Left lung (tissue), 10 donors: ENCODE data around the gene C11orf68. TPM values are rescaled to one million over a fixed set of nuclear protein-coding genes. Genes with fewer than 3 reads are reported as not detected.

ENCODE experiments used
- ATAC-seq: fragments of 200-7000 bp; cut with Tn5 transposase; one replicate; pipeline ENCODE4 v1.9.1; 2020; ENCODE audit warnings: moderate library complexity
- DNase-seq, 4 donors: peaks; one replicate each; pipeline ENCODE4 v3.0.0-alpha.2; 2013 to 2020
- H3K27ac ChIP-seq, 2 donors: fragments of 200-600 bp; sonication (generic) in 1 of 2; one replicate each; pipeline versions ENCODE4 v1.5.0 to v1.8.0; 2020 to 2021
- H3K27me3 ChIP-seq, 2 donors: fragments of 200-600 bp; sonication (generic) in 1 of 2; one replicate each; pipeline versions ENCODE4 v1.5.0 to v1.8.0; 2020 to 2021
- H3K36me3 ChIP-seq, 2 donors: fragments of 200-600 bp; sonication (generic) in 1 of 2; one replicate each; pipeline versions ENCODE4 v1.5.0 to v1.8.0; 2020 to 2021
- H3K4me1 ChIP-seq, 2 donors: fragments of 200-600 bp; one replicate each; pipeline ENCODE4 v1.8.0; 2021
- H3K4me3 ChIP-seq, 2 donors: fragments of 200-600 bp; sonication (generic) in 1 of 2; one replicate each; pipeline versions ENCODE4 v1.5.0 to v1.8.0; 2020 to 2021; ENCODE audit warnings: mild to moderate bottlenecking in 1 of 2
- H3K9me3 ChIP-seq, 2 donors: fragments of 200-600 bp; sonication (generic) in 1 of 2; one replicate each; pipeline versions ENCODE4 v1.5.0 to v1.8.0; 2020 to 2021
- CTCF ChIP-seq, 2 donors: fragments of 200-600 bp; sonication (generic) in 1 of 2; IDR thresholded peaks; one replicate each; pipeline versions ENCODE4 v1.5.0 to v1.8.0; 2021; ENCODE audit warnings: antibody characterized with exemption in 2 of 2
- intact Hi-C, 2 donors: fragments of 100-400 bp; cut with DNase I; formaldehyde crosslinking; loops; one replicate each; pipeline versions ENCODE4 v1.11.2 to v1.14.2; 2022
- polyA plus RNA-seq, 6 donors: library from polyadenylated mRNA; unstranded; fragments of 120-200 nt; gene quantifications; one replicate each; pipeline ENCODE4 v1.2.1, GENCODE V29; 2013; ENCODE audit not compliant: insufficient read length in 6 of 6
- total RNA-seq, 2 donors: library from RNA; stranded (reverse); fragmentation: NEBNext Ultra II Directional; extraction: Animal tissue kit (Norgen Biotek cat#: 25700); gene quantifications; one replicate each; pipeline ENCODE4 v1.2.1, GENCODE V29; 2021
- donor health status: DM: no; HTN: yes; CAD: no.
- donor health status: DM: no; HTN: no; CAD: no.

The C11orf68 gene
- total and polyA plus RNA-seq, 8 donors: 29.6 to 36.9 (median 34.2) TPM

- Histone ChIP-seq H3K4me3 (no peak overlapping the region), H3K36me3 (peaks cover 0 to 27% of the 10 kb centered on the region in 2 donors), H3K27ac (peak overlapping the region; percentile 80 to 84), H3K9me3 (no peaks in the 10 kb centered on the region), H3K4me1 (peaks cover 0 to 56% of the 10 kb centered on the region in 2 donors), H3K27me3 (no peaks in the 10 kb centered on the region)
- intact Hi-C loops: no loop called here
- peak in 1 of 4 donors; percentile 67 for DNase-seq
- no peak for TF ChIP-seq CTCF (IDR thresholded peaks at IDR 0.05)
- ATAC-seq: no peak
Measured at GRCh38 chr11:65870706-65871681, 47.9 kb downstream of the C11orf68 start.

GRCh38 chr11:65870307-65870658 lies 48.6 kb downstream of the C11orf68 start:
- Histone ChIP-seq H3K4me1 (peaks cover 0 to 56% of the 10 kb centered on the region in 2 donors), H3K36me3 (peaks cover 0 to 34% of the 10 kb centered on the region in 2 donors), H3K4me3 (no peak overlapping the region), H3K27me3 (no peaks in the 10 kb centered on the region), H3K27ac (no peak overlapping the region), H3K9me3 (no peaks in the 10 kb centered on the region)
- ATAC-seq: no peak
- intact Hi-C loops: no loop called here
- DNase-seq: peak in 1 of 4 donors; percentile 63
- no peak for TF ChIP-seq CTCF (IDR thresholded peaks at IDR 0.05)

- DNase-seq: peak in 1 of 4 donors; percentile 72
- no peak for ATAC-seq
- H3K4me1 ChIP-seq: peaks cover 0 to 56% of the 10 kb centered on the region in 2 donors
- H3K27me3 ChIP-seq: no peaks in the 10 kb centered on the region
- no peak overlapping the region for H3K4me3 ChIP-seq
- H3K36me3 ChIP-seq: peaks cover 0 to 39% of the 10 kb centered on the region in 2 donors
- intact Hi-C loops: no loop called here
- TF ChIP-seq CTCF (IDR thresholded peaks at IDR 0.05): no peak
- H3K27ac ChIP-seq: no peak overlapping the region
- H3K9me3 ChIP-seq: no peaks in the 10 kb centered on the region
Measured at GRCh38 chr11:65869643-65870306, 49.1 kb downstream of the C11orf68 start.

GRCh38 chr11:65868907-65869306 lies 50.0 kb downstream of the C11orf68 start:
- Histone ChIP-seq H3K27me3 (no peaks in the 10 kb centered on the region), H3K4me3 (no peak overlapping the region), H3K27ac (no peak overlapping the region), H3K9me3 (no peaks in the 10 kb centered on the region), H3K4me1 (peaks cover 0 to 56% of the 10 kb centered on the region in 2 donors), H3K36me3 (peaks cover 0 to 47% of the 10 kb centered on the region in 2 donors)
- no peak for TF ChIP-seq CTCF (IDR thresholded peaks at IDR 0.05)
- ATAC-seq: no peak
- intact Hi-C loops: no loop called here
- peak in 1 of 4 donors; percentile 1 for DNase-seq
